GM19468 (cell line): Measurements from ENCODE around the gene ZIC5.

Experiments
- ATAC-seq: cut with Tn5 transposase; IDR thresholded peaks from one replicate; pipeline ENCODE4 v1.9.1; 2021; ENCODE audit warnings: mild to moderate bottlenecking, moderate library complexity, moderate number of reproducible peaks; ENCODE audit not compliant: unreplicated experiment; ENCODE audit errors: extremely low read depth

ZIC5 gene

DNA sequence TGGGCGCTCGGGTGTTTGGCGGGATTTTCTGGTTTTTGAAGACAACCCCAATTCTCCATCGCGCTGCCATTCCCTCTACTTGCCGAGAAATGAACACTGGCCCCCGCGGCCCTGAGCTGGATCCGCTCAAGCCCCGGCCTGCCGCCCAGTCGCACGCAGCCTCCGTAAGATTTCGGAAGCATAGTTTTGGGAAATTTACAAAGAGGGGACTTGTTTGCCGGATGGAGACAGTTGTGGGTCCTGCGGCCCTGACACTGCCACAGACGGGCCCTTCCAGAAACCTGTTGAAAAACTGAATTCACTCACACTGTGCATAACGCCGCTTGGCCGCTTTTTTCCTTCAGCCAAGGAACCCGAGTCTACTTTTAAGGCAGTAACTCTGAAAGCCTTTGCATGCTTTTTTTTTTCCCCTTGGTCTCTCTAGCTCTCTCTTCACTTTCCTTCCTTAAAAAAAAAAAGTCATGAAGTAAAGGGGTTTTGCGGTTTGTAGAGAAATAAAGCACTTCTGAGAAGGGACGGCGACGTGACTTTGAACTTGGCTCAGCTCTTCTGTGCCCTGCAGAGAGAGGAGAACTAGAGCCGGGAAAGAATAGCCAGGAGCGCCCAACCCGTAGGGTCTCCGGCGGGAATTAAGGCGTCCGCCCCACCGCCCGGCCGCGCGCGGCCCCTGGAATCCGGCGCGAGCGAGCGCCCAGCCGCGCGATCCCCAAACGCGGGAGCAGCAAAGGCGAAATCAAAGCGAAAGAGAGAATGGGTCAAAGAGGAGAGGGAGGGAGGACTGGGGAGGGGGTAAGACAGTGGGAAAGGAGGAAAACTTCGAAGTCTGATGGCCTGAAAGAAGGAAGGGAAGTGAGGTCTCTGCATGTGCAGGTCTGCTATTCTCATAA is 6.6 kb upstream of the ZIC5 start:
- no peak for ATAC-seq

DNA sequence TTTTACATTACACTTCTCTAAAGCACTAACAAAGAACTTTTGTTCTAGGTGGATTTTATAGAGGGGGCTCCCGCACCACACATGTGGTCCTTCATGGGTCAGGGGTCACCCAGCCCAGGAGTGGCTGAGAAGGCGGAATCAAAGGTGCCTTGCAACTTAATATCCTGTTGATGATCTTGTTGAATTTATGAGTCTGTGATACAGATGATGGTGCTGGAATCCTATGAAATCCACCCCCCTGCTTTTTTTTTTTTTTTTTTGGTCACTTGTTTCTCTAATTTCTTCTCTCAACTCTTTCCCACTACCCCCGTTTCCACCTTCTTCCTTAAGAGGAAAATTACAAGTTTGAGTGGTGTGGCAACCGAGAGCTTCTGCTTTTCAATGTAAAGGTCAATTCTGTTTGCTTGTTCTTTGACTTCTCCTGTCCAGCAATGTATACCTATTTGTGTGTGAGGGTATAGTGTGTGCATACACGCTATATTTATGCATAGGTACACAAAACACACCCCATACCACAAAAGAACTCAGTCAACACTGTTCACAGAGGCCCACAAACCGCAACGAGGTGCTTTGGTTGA is 5.9 kb upstream of the ZIC5 start:
- ATAC-seq: no peak

DNA sequence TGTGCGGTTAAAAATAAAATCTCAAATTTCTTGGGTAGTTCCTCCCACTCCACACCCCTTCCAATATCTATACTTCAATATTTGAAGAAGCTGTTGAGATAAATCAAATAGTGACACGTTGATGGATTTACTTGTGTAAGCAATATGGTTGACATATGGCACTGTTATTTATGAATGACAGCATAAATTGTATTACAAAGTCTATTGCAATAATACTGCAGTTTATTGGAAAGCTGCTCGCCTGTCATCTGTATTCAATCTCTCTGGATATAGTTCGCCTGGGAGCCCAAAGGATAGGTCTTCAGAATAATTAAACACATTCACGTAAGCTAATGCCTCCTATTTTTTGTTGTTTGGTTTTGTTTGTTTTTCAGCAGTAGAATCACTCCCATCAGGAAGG is 5.0 kb upstream of the ZIC5 start:
- no peak for ATAC-seq

DNA sequence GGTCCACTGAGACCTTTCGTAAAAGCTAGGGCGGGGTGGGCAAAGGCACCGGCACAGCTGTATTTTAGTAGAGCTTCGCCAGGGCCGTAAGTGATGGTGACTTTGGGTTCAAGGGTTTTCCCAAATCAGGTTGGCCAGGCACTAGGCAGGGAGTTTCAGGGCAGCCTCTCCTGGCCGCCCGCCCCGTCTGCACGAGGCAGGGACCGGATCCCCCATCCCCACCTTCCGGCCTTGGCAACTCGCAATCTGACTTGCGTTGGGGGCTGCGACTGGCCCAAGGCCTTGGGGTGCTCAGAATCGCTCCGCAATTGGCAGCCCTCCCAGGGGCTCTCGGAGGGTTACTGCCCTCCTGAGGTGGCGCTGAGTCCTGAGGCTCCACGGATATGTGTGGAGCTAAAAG is 4.1 kb upstream of the ZIC5 start:
- no peak for ATAC-seq

DNA sequence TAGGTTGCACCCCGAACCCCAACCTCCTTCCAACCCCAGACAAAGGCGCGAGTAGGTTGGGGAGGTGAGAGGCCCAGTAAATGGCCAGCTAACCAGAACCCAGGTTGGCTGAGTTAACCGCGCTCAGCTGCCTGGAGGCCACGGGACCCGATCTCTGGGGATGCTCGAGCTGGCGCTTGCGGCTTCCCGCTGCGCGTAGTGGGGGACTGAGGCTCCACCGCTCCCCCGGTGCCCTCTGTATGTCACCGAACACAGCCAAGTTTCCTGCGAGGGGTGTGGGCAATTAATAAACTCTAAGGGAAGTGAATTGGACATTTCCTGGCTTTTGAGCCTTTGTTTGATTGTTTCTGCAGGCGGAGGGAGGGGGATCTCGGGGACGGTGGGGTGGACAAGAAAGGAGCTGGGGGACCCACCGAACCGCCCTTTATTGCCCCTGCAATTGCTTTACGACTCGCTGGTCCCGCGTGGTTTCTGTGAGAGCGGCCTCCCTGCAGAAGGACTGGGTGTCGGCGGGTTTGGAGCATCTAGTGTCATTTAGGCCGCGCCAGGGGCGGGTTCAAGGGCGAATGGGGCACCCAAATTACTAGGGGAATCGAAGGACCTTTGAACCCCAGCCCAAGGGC is 3.5 kb upstream of the ZIC5 start:
- ATAC-seq: no peak

DNA sequence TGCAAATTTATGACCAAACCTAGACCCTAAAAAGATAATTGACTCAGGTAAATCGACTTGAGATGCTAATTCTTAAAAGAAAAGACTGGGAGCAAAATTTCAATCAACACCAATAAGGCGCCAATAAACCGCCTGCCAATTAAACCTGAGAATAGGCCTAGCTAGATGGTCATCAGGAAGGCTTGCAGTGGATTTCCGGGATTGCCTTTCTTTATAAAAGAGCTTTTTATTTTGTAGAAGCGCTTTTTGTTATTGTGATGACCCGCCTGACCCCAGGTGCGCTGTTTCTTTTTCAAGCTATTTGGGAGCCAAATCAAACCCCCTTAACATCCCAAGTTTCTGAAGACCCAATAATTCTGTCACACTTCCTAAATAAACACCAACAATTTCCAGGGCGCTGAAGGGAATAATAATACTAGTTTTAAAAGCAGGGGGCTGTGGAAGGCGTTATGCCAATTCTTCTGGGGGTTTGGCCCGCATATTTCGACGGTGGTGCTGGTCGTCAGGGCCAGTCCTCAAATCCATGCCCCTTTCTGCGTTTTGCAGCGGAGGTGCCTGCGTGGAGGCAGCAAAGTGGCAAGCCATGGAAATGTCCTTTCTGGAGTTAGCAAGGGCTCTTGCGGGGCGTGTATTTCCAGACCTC is 2.9 kb upstream of the ZIC5 start:
- no peak for ATAC-seq

DNA sequence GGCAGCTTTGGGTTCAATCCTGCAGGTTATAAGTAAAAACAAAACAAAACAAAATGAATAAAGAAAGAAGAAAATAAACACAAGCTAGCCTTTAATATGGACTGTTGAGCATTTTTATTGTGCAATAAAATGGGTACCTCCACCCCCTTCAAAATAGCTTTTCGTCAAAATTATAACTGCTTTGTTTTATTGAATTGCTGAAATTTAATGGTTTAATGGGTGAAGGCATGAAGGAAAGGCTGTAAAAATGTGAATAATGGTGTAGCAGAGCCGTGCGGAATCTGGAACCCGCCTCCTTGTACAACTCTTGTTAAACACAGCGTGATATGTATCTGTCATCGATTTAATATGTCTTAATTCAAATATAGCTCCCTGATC is 2.2 kb upstream of the ZIC5 start:
- ATAC-seq: no peak

DNA sequence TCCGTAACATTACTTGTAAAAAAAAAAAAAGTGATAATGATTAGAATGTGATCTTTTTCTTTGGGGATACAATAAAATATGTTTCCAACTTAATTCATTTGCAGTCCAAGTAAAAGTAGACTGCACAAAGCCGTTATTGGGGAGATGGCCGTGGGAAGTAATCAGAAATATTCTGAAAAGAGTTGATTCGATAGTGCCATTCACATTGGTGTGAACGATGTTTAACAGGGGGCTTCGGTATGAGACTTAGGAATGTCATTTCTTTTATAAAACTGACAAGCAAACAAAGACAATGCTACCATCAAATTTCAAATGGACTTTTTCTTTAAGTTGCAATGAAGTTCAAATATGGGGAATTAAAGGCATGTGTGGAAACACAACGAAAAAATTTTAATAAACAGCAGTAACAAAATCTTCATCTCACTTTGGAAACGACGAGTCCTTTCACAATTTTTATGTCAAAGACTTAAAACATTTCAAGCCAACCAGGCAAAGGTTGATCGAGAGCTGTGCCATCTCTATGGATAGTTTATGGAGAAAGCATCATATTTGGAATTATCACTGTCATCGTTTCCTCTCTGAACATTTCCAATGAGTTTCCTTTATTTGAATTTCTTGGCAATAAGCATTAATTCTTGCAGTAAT is 1.7 kb upstream of the ZIC5 start:
- ATAC-seq: no peak

DNA sequence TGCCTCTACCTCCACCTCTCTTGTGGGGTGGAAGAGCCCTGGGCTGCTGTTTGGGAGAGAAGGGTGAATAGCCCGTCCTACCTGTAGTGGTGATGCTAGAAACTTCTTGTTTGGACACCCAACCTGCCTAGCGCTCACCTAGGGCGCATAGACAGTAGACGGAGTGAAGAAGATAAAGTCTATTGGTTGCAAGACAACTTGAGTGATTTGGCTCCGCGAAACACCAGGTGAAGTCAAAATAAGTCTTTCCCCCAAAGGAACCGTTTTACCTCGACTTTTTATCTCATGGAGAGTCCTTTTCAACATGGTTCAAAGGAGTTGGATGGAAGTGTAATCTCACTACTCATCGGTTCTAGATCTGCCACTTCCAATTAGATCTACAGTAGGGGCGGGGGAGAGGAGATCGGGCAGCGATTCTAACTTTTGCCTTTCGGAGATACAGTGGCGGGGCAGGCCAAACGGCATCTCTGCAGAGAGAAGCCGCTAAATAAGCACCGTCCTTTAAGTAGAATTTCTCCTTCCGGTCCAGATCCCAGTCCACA is 694 bp upstream of the ZIC5 start:
- ATAC-seq: no peak

DNA sequence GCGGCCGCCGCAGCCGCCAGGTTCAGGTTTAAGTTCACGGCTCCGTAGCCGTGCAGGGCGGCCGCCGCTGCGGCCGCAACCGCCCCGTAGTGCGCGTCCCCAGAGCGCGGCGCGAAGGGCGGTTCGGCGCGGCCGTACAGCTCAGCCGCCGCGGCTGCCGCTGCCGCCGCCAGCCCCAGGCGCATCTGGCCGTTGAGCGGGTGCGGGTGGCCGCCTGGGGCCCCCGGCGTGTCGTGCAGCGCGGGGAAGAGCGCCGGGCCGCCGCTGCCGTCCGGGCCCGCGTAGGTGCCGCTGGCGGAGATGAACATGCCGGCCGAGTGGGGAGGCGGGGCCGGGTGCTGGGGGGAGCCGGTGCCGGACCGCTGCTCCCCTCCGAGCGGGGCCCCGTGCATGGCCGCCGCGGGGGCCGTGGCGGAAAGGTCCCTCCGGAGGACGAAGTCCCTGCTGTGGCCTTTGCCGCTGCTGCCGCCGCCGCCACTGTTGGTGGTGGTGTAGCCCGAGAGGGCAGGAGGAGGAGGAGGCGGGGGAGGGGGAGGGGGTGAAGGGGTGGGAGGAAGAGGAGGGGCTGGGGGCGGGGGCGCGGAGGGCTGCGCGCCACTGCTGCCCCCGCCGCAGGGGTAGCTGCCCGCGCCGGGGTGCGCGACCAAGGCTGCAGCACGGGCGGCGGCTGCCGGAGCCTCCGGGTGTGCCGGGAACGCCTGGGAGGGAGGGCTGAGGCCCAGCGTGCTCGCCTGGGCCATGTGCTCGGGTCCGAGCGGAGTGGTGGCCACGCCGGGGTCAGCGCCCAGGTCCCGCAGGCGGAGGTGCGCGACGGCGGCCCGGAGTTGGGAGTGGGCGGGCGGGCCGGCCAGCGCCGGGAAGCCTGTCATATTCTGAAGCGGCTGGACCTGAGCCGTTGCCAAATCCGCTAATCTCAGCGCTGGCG is 654 bp downstream of the ZIC5 start:
- ATAC-seq: no peak

DNA sequence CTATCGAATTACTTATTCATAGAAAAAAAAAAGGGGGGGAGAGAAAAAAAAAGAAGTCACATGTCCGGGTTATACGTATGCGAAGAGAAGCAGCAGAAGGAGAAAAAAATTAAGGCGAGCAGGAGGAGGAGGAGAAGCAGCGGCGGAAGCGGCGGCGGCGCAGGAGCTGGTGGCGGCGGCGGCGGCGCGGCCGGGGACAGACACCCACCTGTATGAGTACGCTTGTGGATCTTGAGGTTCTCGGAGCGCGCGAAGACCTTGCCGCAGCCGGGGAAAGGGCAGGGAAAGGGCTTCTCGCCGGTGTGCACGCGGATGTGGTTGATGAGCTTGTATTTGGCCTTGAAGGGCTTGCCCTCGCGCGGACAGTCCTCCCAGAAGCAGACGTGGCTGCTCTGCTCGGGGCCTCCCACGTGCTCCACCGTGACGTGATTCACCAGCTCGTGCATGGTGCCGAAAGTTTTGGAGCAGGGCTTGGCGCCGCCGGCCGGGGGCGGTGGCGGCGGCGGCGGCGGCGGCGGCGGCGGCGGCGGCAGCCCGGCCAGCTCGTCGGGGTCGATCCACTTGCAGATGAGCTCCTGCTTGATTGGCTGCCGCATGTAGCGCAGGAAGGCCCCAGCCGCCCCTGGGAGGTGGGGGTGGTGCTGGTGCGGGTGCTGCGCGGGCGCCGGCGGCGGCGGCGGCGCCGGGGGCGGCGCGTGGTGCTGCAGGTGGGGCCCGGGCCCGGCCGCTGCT is 1.5 kb downstream of the ZIC5 start:
- ATAC-seq: no peak

DNA sequence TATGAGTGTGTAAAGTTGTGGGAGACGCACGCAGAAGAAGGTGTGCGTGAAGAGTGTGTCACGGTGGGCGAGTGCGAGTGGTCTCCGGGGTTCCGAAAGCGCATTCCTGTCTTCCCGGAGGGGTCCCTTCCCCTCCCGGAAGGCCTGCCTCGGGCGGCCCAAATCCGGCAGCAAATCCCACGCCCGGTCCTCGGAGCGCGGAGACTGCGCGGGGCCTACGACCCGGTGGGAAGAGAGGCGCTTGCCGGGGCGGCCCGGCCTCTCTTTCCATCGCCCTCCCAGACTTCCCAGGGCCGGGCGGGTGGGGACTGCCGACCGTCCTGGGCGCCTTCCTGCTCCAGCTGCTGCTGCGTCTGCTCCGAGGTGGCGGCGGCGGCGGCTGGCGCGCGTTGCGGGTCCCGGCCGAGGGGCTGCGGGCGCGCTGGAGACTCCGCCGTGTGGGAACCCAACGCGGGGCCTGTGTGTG is 2.1 kb downstream of the ZIC5 start:
- ATAC-seq: no peak

DNA sequence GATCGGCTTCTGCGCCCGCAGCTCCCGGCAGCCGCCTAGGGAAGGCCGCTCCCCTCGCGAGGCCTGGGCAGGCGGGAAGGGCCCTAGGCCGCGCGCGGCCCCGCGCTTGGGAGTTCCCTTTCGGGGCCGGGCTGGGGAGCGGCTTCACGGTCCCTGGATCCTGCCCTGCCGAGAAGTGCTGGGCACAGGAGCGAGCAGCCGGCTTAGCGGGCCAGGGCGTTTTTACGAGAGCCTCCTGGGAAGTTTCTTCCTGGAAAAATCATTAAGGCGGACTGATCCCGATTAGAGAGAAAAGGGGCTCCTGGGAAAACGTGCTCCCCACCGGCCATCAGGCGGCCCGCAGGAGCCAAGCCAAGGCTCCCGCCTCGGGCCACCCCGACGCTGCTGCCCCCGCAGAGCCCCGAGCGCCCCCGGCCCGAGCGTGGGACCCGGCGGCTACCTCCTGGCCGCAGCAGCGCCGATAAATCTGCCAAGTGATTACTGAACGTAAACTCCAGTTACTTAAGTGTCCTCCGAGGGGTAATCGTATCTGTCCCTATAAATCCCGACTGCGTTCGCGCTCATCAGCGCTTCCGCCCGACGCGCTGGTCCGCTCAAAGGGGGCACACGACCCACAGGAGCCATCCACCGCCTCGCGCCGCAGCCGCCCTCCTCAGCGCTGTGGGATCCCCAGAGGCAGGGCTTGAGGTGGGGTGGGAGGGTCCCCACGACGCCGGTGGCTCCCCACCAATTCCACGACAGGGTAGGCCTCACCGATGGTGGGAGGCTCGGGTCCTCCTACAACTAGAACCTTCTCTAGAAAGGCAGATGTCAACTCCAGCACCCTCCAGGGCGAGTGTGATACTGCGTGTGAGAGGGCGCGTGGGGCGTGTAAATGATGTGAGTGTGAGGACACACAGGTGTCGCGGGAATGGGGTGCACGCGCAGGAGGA is 2.8 kb downstream of the ZIC5 start:
- no peak for ATAC-seq

DNA sequence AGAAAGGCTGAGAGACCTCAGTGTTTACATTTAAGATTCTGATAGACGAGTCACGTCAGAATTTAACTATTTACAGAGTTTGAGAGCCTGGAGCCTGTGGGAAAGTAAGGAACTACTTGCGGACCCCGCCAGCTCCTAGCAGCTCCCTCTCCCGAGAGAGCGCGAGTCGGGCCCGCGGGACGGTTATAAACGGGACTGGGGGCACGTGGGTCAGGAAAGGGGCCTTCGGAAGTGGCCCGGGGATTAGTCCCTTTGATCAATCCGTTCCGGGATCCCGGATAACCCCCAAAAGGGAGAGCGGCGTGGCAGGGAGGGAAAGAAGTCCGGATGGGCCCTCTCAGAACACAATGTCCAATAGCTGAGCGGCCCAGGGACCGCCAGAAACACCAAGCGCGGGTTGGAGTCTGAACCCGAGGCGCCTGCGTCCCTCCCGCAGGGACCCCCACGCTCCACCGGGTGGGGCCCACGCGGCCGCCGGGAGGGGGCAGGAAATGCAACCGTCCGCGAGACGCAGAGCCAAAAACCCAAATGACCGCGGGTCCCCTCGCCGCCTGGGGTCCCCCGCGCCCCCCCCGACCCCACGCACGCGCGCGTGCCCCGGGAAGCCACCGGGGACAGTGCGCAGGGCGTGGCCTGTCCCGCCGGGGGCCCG is 3.6 kb downstream of the ZIC5 start:
- no peak for ATAC-seq

DNA sequence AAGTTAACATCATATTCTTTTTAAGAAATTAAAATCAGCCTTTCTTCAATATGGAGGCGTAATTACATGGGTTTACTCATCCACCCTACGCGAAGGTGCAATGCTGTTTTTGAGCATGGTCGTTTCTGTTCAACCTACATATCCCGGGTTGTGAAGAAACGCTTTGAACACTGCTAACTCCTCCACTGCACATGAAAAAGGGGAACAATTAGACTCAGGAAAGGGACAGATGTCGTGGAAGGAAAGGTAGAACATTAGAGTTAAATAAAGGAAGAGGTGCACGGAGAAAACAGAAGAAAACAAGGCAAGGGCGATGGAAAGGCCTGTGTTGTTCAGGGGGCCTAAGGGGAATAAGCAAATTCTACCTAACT is 4.1 kb downstream of the ZIC5 start:
- no peak for ATAC-seq

DNA sequence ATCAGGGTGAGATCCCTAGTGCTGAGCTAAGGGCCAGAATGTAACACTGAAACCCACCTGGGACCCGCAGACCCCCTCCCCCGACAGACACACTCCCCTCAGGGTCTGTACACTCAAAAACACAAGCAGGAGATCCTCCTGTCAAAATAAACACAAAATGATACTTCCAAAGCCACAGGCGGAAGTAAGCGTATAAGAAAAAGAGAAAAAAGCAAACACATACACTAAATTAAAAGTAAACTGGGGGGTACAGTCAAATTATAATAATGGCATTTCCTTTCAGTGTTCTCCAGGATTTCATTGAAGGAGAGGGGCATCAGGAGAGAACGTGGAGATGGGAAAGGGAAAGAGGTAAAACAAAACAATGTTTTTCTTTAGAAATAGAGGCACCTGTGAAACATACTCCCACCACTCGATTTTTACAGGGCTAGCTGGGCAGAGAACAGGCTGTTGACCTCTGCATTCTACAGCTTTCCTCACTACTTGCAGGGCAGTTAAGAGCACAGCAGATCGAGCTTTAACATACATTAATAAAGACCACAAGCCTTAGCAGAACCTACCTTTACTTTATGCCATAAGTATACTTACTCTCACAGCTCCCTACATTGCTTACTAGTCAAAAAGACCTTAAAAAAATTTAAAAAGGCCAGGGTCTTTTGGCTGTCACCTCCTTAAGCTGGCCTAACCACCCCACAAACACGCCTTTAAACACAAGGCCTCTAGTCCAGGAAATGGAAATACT is 5.3 kb downstream of the ZIC5 start:
- ATAC-seq: no peak
